Right hindlimb (tissue), 1 donor: ENCODE results near the gene NRL.

Source experiments
- DNase-seq: peaks from one replicate; pipeline ENCODE4 v3.0.0-alpha.2; 2018

Gene NRL

DNA sequence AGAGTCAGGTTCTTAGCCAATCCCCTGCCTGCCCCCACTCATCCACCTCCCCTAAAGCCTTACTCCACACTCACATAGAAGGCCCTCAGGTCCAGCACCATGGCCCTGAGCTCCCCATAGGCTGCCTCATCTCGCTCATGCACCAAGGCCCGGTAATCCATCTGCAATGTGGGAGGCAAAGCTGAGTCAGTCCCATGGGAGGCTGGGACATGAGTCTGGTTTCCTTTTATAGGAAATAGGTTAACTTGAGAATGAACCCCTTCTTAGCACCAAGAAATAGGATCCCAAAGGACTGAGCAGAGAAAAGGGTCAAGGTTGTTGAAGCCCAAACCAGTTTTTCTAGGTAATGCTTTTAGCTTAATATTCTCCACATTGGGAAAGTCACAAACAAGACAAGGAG is 28.8 kb upstream of the NRL start:
- DNase-seq = no peak

DNA sequence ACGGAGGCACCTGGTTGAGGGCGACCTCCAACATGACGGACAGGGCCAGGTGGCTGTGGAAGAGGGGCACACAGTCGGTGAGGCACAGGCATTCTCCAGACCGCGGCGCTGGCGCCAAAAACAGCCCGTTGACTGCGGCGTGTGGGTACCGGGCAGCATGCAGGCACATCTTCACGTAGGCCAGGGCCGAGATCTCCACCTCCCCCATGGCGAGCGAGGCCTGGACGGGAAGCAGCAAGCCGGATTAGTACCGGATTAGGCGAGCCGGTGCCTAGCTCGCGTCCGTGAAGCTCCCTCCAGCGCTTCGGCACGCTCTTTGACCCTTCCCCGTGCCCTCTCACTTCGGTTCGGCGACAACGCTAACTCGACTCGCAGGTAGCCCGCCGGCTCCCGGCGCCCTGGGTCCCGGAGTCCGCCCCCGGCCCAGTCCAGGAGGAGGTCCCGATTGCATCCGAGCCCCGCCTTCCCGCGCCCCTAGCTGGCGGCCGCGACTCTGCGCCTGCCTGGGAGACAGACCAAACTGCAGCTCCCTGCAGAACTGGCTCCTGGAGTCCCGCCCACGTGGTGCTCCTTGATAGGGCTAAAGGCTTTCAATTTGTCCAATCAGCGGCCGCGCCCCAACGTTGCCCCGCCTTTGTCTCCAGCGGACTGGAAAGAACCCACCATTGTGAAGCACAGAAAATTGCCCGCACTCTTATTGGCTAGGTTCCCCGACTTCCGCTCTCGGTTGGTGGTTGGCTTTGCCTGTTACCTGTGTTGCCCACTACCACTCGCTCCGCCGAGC is 26.5 kb upstream of the NRL start, which contains the start of gene EMC9:
EMC9 (minus strand) TSS at position 495 of the 784 bp plus-strand sequence; CDS start at position 208, 287 bp downstream.
- peak; percentile 100 for DNase-seq

DNA sequence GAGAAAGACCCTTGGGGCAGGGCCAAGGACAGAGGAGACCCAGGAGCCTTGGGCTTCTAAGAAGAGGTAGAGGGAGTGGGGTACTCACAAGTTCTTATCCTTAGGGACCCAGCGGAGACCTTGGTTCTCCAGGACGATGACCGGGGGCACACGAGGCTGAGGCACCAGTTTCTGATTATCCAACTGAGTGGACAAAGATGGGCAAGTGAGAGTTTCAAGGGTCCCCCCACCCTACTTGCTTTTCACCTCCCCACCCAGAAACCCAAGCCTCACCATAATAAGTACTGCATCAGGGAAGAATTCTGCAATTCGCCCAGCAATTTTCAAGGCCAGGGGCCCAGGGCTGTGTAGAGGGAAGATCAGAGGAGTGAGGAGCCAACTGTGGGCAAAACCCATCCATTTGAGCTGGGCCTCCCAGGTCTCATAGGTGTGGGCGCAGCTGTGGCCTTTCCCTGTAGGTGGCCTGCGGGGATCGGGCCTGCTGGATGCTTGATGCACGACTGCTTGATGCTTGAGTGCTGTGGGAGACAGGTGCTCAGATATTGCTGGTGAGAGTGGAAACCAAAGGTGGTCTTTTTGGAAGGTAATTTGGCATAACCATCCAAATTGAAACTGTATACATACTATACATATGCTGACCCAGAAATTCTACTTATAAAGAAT is 24.7 kb upstream of the NRL start:
- DNase-seq = no peak

DNA sequence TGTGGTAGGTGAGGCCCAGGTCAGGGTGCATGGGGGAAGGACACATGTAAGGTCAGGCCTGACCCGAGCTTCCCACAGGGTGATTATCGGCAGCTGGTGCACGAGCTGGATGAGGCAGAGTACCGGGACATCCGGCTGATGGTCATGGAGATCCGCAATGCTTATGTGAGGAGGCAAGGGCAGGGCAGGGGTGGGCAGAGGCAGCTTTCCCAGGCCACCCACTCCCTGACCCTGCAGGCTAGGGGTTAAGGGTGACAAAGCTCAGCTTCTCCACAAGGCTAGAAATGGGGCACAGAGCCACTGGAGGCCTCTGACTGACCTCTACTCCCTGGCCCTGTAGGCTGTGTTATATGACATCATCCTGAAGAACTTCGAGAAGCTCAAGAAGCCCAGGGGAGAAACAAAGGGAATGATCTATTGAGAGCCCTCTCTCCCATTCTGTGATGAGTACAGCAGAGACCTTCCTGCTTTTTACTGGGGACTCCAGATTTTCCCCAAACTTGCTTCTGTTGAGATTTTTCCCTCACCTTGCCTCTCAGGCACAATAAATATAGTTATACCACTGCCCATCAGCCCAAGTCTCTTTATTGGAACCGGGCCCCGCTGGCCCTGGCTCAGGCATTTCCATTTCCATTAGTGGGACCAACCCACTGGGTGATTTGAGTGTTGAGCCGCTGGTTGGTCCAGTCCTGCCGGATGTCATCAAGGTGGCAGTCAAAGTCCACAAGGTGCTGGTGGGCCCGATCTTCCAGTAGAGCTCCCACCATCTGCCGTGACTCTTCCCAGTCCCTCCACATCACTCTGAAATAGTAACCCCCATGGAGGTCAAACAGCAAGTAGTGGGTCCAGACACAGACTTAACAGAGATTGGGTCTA is 23.9 kb upstream of the NRL start:
- no peak for DNase-seq

DNA sequence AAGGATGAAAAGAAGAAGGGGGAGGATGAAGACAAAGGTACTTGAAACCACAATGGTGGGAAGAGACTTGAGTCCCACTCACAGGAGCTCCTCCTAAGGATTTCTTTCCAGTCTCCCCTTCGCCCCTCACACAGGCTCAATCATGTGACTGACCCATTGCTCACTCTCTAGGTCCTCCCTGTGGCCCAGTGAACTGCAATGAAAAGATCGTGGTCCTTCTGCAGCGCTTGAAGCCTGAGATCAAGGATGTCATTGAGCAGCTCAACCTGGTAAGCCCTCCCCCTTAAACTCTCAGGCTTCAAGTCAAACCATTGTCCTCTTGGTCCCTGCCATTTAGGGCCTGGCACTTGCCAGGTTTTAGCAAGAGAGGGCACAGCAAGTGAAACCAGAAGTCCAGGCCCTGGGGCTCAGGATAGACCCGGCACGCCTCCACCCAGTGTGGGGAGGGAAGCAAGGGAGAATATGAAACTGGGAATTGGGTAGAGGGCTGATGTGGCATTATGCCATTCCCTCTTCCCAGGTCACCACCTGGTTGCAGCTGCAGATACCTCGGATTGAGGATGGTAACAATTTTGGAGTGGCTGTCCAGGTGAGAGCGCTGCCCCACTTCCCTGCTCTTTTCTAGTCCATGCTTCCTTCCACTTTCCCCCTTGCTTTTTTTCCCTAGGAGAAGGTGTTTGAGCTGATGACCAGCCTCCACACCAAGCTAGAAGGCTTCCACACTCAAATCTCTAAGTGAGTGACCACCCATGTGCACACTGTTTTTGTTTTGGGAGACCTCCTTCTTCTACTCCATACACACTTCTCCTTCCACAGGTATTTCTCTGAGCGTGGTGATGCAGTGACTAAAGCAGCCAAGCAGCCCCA is 23.0 kb upstream of the NRL start:
- no peak for DNase-seq

DNA sequence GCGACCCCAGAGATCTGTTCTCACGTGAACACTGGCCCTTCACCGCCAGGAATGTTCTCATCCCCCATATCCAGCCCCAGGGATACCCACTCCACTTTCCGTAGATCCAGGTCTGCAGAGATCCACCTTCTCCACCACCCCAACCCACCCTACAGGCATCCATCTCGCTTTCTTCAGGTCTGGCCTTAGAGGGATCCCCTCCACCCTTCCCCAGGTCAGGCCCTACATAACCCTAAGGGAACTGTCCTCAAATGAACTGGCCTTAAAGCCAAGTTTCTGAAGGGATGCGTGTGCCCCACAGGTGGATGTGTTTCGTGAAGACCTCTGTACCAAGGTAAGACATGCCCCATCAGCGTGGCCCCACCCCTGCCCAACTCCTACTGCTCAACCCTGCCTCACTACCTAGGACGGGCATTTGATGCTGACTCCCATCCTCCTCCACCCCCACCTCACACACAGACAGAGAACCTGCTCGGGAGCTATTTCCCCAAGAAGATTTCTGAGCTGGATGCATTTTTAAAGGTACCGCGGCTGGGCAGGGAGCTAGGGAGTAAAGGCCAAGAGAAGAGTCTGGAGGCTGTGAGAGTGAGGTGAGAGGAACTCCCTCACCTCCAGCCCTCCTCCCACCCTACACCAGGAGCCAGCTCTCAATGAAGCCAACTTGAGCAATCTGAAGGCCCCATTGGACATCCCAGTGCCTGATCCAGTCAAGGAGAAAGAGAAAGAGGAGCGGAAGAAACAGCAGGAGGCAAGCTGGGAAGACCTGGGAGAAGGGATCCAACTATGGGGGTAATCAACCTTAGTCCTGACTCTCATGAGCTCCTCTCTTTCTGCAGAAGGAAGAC is 22.2 kb upstream of the NRL start:
- DNase-seq = no peak

DNA sequence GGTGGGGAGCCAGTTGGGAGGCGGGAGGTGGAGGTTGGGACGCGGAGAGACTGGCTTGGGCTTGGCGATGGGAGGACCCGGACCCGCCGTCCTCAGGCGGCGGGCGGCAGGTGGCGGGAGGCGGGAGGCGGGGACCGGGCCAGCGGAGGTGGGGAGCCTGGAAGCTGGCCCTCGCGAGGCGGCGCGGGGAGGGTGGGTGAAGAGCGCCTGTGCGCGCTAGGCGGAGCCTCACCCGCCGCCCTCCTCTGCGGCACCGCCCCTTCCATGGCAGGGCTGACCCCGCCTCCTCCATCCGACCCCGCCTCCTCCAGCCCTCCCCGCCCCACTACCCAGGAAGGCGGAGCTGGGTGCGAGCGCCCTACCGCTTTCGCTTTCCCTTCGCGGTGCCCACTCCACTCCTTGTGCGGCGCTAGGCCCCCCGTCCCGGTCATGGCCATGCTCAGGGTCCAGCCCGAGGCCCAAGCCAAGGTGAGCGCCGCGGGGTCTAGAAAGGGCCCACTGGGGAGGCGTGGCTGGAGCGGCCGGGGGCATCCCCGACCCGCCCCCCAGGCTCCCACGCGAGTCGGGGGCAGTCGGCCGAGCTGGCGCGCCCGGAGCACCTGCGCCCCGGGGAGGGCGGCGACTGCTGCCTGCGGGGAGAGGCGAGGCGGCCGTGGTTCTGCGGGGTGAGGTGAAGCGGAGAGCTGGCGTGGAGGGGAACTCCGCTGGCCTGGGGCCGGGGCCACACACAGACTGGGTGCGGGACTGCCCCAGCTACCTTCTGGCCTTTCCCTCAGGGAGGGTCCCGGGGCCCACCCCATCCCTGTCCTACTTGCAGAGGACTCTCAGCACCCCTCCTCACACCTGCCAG is 21.3 kb upstream of the NRL start, which contains the start of gene PSME1:
PSME1 (plus strand) TSS at position 361 of the 850 bp plus-strand sequence; CDS start at position 430, 69 bp downstream.
- DNase-seq = peak; percentile 95

DNA sequence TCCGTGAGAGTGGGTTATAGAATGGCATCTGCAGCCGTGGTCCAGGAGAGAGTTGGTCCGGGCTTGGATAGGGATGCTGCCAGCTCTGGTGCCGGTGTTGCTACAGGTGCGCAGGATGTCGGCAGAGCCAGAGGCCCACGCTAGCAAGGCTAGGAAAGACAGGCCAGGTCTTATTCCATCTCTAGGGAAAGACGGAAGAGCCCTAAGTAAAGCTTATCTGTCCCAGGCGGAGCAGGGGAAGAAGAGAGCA is 20.8 kb upstream of the NRL start:
- no peak for DNase-seq

DNA sequence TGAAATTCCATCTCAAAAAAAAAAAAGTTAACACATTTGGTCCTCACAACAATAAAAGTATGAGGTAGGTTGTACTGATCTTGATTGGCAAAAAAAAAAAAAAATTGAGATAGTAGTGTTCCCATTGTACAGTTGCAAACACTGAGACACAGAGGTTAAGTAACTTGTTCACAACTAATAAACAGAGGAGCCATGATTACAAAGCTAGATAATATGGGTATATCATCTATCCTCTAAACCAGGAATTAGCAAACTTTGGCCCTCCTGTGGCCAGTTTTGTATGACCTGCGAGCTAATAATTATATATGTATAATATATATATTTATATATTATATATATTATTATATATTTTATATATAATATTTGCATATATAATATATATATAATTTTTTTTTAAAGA is 19.0 kb upstream of the NRL start:
- DNase-seq = no peak

DNA sequence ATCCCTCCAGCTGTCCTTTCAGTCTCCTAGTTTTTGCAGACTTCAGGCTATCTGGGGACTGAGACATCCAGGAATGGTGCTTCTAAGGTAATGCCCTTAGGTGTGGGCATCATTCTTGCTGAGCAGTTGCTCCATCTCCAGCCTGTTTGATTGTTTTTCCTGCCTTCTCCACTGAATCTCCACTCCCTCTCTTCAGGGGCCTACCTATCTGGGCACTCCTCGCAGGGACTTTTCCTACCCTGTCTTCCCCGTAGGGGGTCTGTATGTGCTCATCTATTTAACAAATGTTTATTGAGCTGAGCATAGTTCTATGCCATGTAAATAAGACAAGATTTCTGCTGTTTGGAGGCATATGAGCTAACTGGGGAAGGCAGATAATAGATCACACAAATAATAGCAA is 18.2 kb upstream of the NRL start:
- no peak for DNase-seq

DNA sequence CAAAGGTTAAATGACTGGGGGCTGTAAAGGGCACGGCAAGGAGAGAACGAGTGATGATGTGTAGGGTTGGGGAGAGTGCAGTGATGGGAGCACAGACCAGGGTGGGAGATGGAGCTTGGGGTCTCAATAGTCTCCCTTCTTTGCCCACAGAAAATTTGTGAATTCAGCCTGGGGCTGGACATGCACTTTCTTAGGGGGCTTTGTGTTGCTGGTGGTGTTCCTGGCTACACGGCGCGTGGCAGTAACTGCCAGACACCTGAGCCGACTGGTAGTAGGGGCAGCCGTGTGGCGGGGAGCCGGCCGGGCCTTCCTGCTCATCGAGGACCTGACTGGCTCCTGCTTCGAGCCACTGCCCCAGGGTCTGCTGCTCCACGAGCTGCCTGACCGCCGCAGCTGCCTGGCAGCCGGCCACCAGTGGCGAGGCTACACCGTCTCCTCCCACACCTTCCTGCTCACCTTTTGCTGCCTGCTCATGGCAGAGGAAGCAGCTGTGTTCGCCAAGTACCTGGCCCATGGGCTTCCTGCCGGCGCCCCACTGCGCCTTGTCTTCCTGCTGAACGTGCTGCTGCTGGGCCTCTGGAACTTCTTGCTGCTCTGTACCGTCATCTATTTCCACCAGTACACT is 17.4 kb upstream of the NRL start:
- DNase-seq = no peak

DNA sequence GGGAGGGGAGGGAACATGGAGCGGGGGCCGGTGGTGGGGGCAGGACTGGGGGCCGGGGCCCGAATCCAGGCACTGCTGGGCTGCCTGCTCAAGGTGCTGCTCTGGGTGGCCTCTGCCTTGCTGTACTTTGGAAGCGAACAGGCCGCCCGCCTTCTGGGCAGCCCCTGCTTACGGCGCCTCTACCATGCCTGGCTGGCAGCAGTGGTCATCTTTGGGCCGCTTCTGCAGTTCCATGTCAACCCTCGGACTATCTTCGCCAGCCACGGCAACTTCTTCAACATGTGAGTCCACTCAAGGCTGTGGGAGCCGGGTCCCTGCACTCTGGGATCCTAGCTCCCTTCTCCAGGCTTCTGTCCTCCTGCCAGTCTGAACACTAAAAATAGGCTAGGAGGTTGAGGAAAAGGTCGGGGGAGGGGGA is 16.8 kb upstream of the NRL start:
- DNase-seq = no peak

DNA sequence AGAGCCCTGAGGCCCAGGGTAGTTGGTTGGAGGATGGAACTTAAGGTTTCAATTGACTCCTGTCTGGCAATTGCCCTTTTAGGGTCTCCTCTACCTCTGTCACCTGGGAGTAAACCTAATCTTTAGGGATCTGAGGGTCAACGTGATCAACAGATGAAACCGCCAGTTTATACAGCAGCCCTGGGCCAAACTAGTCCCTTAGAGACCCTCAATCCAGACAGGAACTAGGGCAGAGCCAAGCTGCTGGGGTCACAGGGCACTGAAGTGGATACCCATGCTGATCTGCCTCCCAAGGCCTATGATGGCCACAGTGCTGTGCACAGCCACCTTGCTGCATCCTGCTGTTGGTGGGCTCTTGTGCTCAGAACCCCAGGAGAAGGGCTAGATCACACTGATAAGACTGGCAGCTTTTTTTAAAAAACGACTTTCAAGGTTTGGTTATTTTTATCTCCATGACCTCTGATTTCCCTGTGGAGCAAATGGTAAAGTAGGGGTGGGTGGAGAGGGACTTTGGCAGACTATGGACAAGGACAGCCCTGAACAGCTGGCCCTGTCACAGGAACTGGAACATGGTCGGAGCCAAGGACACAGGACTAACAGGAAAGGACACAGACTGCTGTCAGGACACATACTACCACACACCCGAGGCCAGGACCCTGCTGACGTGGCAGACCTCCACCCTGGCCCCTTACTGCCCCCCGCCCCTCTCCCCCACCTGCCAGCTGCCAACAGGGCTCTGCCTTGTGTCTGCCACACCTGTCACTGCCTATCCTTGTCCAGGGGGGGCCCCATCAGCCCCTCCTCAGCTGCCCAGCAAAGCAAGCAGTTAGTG is 16.2 kb upstream of the NRL start:
- DNase-seq = peak; percentile 85

DNA sequence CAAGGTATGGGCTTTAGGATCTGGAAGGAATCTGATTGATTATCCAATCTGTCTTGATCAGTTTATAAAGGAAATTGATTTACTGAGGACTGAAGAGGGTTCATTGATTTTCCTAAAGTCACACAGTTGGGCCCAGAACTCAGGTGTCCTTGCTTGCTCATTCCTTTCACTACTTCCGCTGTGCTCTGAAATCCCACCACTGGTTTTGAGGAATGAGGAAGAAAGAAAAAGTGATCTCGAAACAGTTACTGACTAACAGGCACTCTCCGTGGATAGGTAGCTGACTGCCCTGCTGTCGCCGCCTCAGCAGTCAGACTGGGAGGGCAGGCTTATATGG is 15.6 kb upstream of the NRL start, which contains the start of gene FITM1:
FITM1 (plus strand) TSS at position 280 of the 337 bp plus-strand sequence. CDS start 905 bp downstream, outside the sequence.
- no peak for DNase-seq

DNA sequence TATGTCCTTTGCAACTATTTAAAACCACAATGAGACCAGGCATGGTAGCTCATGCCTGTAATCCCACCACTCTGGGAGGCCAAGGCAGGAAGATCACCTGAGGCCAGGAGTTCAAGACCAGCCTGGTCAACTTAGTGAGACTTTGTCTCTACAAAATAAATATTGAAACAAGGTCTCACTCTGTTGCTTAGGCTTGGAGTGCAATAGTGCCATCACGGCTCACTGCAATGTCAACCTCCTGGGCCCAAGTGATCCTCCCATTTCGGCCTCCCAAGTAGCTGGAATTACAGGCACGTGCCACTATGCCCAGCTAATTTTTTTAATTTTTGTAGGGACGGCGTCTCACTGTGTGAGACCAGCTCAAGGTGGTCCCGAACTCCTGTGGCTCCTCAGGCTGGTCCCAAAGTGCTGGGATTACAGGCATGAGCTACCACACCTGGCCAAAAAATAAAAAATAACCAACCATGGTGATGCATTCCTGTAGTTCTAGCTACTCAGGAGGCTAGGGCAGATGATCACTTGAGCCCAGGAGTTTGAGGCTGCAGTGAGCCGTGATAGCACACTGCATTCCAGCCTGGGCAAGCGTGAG is 14.8 kb upstream of the NRL start:
- no peak for DNase-seq

DNA sequence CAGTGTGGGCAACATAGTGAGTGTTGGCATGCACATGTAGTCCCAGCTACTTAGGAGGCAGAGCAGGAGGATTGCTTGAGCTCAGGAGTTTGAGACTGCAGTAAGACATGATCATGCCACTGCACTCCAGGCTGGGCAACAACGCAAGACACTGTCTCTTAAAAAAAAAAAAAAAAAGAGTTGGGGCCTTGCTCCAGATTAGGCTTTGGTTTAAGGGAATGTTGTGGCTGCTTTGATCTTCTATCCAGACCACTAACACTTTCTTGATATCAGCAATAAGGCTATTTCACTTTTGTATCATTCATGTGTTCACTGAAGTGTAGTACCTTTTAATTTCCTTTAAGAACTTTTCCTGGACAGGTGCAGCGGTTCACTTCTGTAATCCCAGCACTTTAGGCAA is 12.9 kb upstream of the NRL start:
- no peak for DNase-seq

DNA sequence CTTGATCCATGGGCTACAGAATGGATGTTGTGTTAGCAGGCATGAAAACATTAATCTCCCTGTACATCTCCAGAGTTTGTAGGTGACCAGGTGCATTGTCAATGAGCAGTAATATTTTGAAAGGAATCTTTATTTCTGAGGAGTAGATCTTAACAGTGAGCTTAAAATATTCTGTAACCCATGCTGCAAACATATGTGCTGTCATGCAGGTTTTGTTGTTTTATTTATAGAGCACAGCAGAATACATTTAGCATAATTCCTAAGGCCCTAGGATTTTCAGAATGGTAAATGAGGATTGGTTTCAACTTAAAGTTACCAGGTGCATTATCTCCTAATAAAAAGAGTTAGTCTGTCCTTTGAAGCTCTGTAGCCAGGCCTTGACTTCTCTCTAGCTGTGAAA is 12.2 kb upstream of the NRL start:
- no peak for DNase-seq
